Ovary (tissue), 9 donors: ENCODE results near the gene PCDH15. TPM values are rescaled to one million over a fixed set of nuclear protein-coding genes. Genes with fewer than 3 reads are reported as not detected.

Experiments used
- DNase-seq, 5 donors: peaks; one replicate each; pipeline ENCODE4 v3.0.0-alpha.2; 2019 to 2020
- H3K27ac ChIP-seq, 2 donors: fragments of 200-600 bp; one replicate each; pipeline versions ENCODE4 v1.5.1 to v1.8.0; 2019 to 2022
- H3K27me3 ChIP-seq: fragments of 200-600 bp; one replicate; pipeline ENCODE4 v1.8.0; 2022
- H3K36me3 ChIP-seq: fragments of 200-600 bp; sonication (generic); one replicate; pipeline ENCODE4 v1.5.1; 2019
- H3K4me1 ChIP-seq: one replicate; pipeline ENCODE4 v1.8.1; 2013; ENCODE audit warnings: mild to moderate bottlenecking, moderate library complexity; ENCODE audit not compliant: insufficient read depth
- H3K4me3 ChIP-seq: fragments of 200-600 bp; sonication (generic); one replicate; pipeline ENCODE4 v1.5.1; 2017
- H3K9me3 ChIP-seq, 2 donors: fragments of 200-600 bp in 1 of 2; sonication (generic) in 1 of 2; one replicate each; pipeline versions ENCODE4 v1.5.1 to v1.8.1; 2013 to 2019; ENCODE audit warnings: mild to moderate bottlenecking in 1 of 2, moderate library complexity in 1 of 2
- CTCF ChIP-seq, 3 donors: fragments of 450-650 bp in 2 of 3; fragments of 200-600 bp in 1 of 3; IDR thresholded peaks; one replicate each; pipeline versions ENCODE4 v1.5.1 to v1.8.0; 2016 to 2022; ENCODE audit warnings: antibody characterized with exemption in 3 of 3, mild to moderate bottlenecking in 1 of 3
- EP300 ChIP-seq: sonication (generic); formaldehyde crosslinking; IDR thresholded peaks from one replicate; pipeline ENCODE4 v1.6.1; 2017; ENCODE audit warnings: antibody characterized with exemption
- POLR2A ChIP-seq: fragments of 450-650 bp; IDR thresholded peaks from one replicate; pipeline ENCODE4 v1.6.1; 2017; ENCODE audit warnings: antibody characterized with exemption, mild to moderate bottlenecking, moderate library complexity
- WGBS, 3 donors: extraction: QIAGEN DNeasy Blood & Tissue Kit in 1 of 3; methylation state at CpG; one replicate each; pipeline versions ENCODE4 v1.1.5 to v1.1.7; 2013 to 2017; 5-methylcytosine and 5-hydroxymethylcytosine counted together
- intact Hi-C, 4 donors: fragments of 100-400 bp; cut with DNase I; formaldehyde crosslinking; loops; one replicate each; pipeline versions ENCODE4 v1.11.0 to v1.15.1; 2022 to 2023
- polyA plus RNA-seq, 2 donors: library from polyadenylated mRNA; stranded (reverse); fragments of 200-250 nt in 1 of 2; fragments of 350-450 nt in 1 of 2; fragmentation: Illumina TruSeq in 1 of 2; extraction: RNeasy Lipid Tissue Mini Kit (QIAGEN cat#74804) in 1 of 2; gene quantifications; one replicate each; pipeline ENCODE4 v1.2.3, GENCODE V29; 2013 to 2014
- total RNA-seq, 7 donors: library from RNA; depleted of rRNA in 2 of 7; stranded (reverse); fragments of >200 nt in 2 of 7; fragmentation: NEBNext Ultra II Directional in 3 of 7; extraction: Animal tissue kit (Norgen Biotek cat#: 25700) in 3 of 7; gene quantifications; one replicate each; pipeline versions ENCODE4 v1.1.0 to v1.2.4, GENCODE V29; 2016 to 2023
- donor health status: DM: no; HTN: no; CAD: no; lungs with moderate emphysema.
- donor health status: DM: no; HTN: no; CAD: no.
- donor health status: Bipolar disorder and iron deficiency.
- donor health status: DM: yes; HTN: yes; CAD: no.
- donor health status: DM: no; HTN: no; CAD: no.
- donor health status: DM: yes; HTN: yes; CAD: no.

Gene PCDH15
- total and polyA plus RNA-seq, 9 donors = 0.02 to 0.34 TPM; not detected in 7

- Histone ChIP-seq H3K36me3 (no peaks in the 10 kb centered on the region), H3K27me3 (no peaks in the 10 kb centered on the region), H3K4me3 (no peak overlapping the region), H3K27ac (no peak overlapping the region), H3K9me3 (no peaks in the 10 kb centered on the region), H3K4me1 (no peaks in the 10 kb centered on the region)
- TF ChIP-seq POLR2A = no peak
- TF ChIP-seq EP300 = no peak
- TF ChIP-seq CTCF (IDR thresholded peaks at IDR 0.05) = no peak
- WGBS, 3 donors = 91 to 94% (median 91%) methylated on average over 4 of the region's 4 CpGs
- DNase-seq = no peak
- intact Hi-C loops = no loop called here
Measured at GRCh38 chr10:54742416-54742815, 58.6 kb downstream of the PCDH15 start.

GRCh38 chr10:54728511-54728910 is 72.5 kb downstream of the PCDH15 start:
- Histone ChIP-seq H3K4me1 (no peaks in the 10 kb centered on the region), H3K27me3 (no peaks in the 10 kb centered on the region), H3K4me3 (no peak overlapping the region), H3K27ac (no peak overlapping the region), H3K36me3 (no peaks in the 10 kb centered on the region), H3K9me3 (no peaks in the 10 kb centered on the region)
- intact Hi-C loops = no loop called here
- TF ChIP-seq CTCF (IDR thresholded peaks at IDR 0.05) (no peak), POLR2A (no peak), EP300 (no peak)
- 74 to 88% (median 87%) methylated on average over 1 of the region's 1 CpG for WGBS, 3 donors
- no peak for DNase-seq

GRCh38 chr10:54722075-54722474 is 79.0 kb downstream of the PCDH15 start:
- no peak for TF ChIP-seq EP300
- no peak for TF ChIP-seq CTCF (IDR thresholded peaks at IDR 0.05)
- TF ChIP-seq POLR2A = no peak
- Histone ChIP-seq H3K27me3 (no peaks in the 10 kb centered on the region), H3K4me3 (no peak overlapping the region), H3K27ac (no peak overlapping the region), H3K36me3 (no peaks in the 10 kb centered on the region), H3K9me3 (no peaks in the 10 kb centered on the region), H3K4me1 (no peaks in the 10 kb centered on the region)
- no peak for DNase-seq
- WGBS, 3 donors = 49 to 100% (median 95%) methylated on average over 1 of the region's 1 CpG
- intact Hi-C loops = no loop called here

- intact Hi-C loops = no loop called here
- H3K36me3 ChIP-seq = no peaks in the 10 kb centered on the region
- no peak overlapping the region for H3K27ac ChIP-seq
- no peaks in the 10 kb centered on the region for H3K27me3 ChIP-seq
- DNase-seq = no peak
- H3K9me3 ChIP-seq = no peaks in the 10 kb centered on the region
- TF ChIP-seq EP300 (no peak), CTCF (IDR thresholded peaks at IDR 0.05) (no peak), POLR2A (no peak)
- H3K4me1 ChIP-seq = no peaks in the 10 kb centered on the region
- 73 to 81% (median 80%) methylated on average over 3 of the region's 3 CpGs for WGBS, 3 donors
- H3K4me3 ChIP-seq = no peak overlapping the region
Measured at GRCh38 chr10:54710918-54711317, 90.1 kb downstream of the PCDH15 start.

- Histone ChIP-seq H3K4me3 (no peak overlapping the region), H3K36me3 (no peaks in the 10 kb centered on the region), H3K27ac (no peak overlapping the region), H3K4me1 (no peaks in the 10 kb centered on the region), H3K9me3 (no peaks in the 10 kb centered on the region), H3K27me3 (no peaks in the 10 kb centered on the region)
- intact Hi-C loops = no loop called here
- WGBS, 3 donors = 54 to 61% (median 54%) methylated on average over 8 of the region's 8 CpGs
- TF ChIP-seq CTCF (IDR thresholded peaks at IDR 0.05) = no peak
- TF ChIP-seq POLR2A = no peak
- no peak for TF ChIP-seq EP300
- no peak for DNase-seq
Measured at GRCh38 chr10:54708591-54708990, 92.4 kb downstream of the PCDH15 start.
